ENCODE data around the gene LOC128125822. TPM values are rescaled to one million over a fixed set of nuclear protein-coding genes. Genes with fewer than 3 reads are reported as not detected.

Gene LOC128125822

GRCh38 chr6:63600136-63600535 lies 27.9 kb downstream of the LOC128125822 start:
- no peak overlapping the region for H3K4me3 ChIP-seq (ENCODE audit: low read depth, poor library complexity, severe bottlenecking)
- 59 to 72% methylated on average over 6 of the region's 6 CpGs for WGBS, 2 donors
- intact Hi-C loops (cut with DNase I; ENCODE audit: low total_unique reads) = loop anchor here (10.0 kb wide), 1 partner anchor 165 kb away; no protein-coding TSS in a partner anchor
- TF ChIP-seq CTCF (IDR thresholded peaks at IDR 0.05) = no peak
- no peak for TF ChIP-seq POLR2A (IDR thresholded peaks at IDR 0.05)
- DNase-seq (ENCODE audit: low spot score in 2 of 2) = no peak

GRCh38 chr6:63609231-63609630 lies 37.0 kb downstream of the LOC128125822 start:
- no peak for DNase-seq (ENCODE audit: low spot score in 2 of 2)
- intact Hi-C loops (cut with DNase I; ENCODE audit: low total_unique reads) = loop anchor here (10.0 kb wide), 1 partner anchor 156 kb away; no protein-coding TSS in a partner anchor
- 94 to 95% methylated on average over 1 of the region's 1 CpG for WGBS, 2 donors
- H3K4me3 ChIP-seq (ENCODE audit: low read depth, poor library complexity, severe bottlenecking) = no peak overlapping the region
- TF ChIP-seq POLR2A (IDR thresholded peaks at IDR 0.05) = no peak
- no peak for TF ChIP-seq CTCF (IDR thresholded peaks at IDR 0.05)

- DNase-seq (ENCODE audit: low spot score in 2 of 2) = no peak
- no peak overlapping the region for H3K4me3 ChIP-seq (ENCODE audit: low read depth, poor library complexity, severe bottlenecking)
- TF ChIP-seq POLR2A (IDR thresholded peaks at IDR 0.05) (no peak), CTCF (IDR thresholded peaks at IDR 0.05) (no peak)
- WGBS, 2 donors = 43 to 55% methylated on average over 1 of the region's 1 CpG
- intact Hi-C loops (cut with DNase I; ENCODE audit: low total_unique reads) = no loop called here
Observed at GRCh38 chr6:63610944-63611343, 38.7 kb downstream of the LOC128125822 start.

GRCh38 chr6:63611560-63611959 lies 39.3 kb downstream of the LOC128125822 start:
- TF ChIP-seq POLR2A (IDR thresholded peaks at IDR 0.05) = no peak
- TF ChIP-seq CTCF (IDR thresholded peaks at IDR 0.05) = no peak
- DNase-seq (ENCODE audit: low spot score in 2 of 2) = no peak
- intact Hi-C loops (cut with DNase I; ENCODE audit: low total_unique reads) = no loop called here
- no peak overlapping the region for H3K4me3 ChIP-seq (ENCODE audit: low read depth, poor library complexity, severe bottlenecking)
- 94 to 96% methylated on average over 1 of the region's 1 CpG for WGBS, 2 donors

GRCh38 chr6:63615590-63615989 lies 43.3 kb downstream of the LOC128125822 start:
- no peak for DNase-seq (ENCODE audit: low spot score in 2 of 2)
- TF ChIP-seq POLR2A (IDR thresholded peaks at IDR 0.05) = no peak
- no peak for TF ChIP-seq CTCF (IDR thresholded peaks at IDR 0.05)
- H3K4me3 ChIP-seq (ENCODE audit: low read depth, poor library complexity, severe bottlenecking) = no peak overlapping the region
- intact Hi-C loops (cut with DNase I; ENCODE audit: low total_unique reads) = no loop called here
- WGBS, 2 donors = 85 to 91% methylated on average over 1 of the region's 1 CpG

Other genes starting within 250 kb of the LOC128125822 start
- gene PTP4A1, start within 50 bp of the LOC128125822 start, total RNA-seq = 10 to 100 TPM; 12.8 to 58.1 (median 26.5) TPM
- gene PHF3, start 63.3 kb downstream of the LOC128125822 start, total RNA-seq = 10 to 100 TPM; 41.0 to 63.5 (median 55.1) TPM

All from lower leg skin (tissue), 4 donors.